K562 (cell line): ENCODE results near the gene CALD1. TPM values are rescaled to one million over a fixed set of nuclear protein-coding genes. Genes with fewer than 3 reads are reported as not detected.

Source experiments
- POLR2AphosphoS2 ChIP-seq: IDR thresholded peaks from 2 replicates; pipeline ENCODE4 v1.6.1; 2012; ENCODE audit warnings: low read length, improper control_type of control experiment
- ZNF766 ChIP-seq: fragments of 200-800 bp; sonication (Bioruptor generic); conservative IDR thresholded peaks from 2 replicates; pipeline ENCODE4 v1.6.1; 2016; ENCODE audit warnings: missing genetic modification characterization, missing compliant biosample characterization
- polyA plus RNA-seq, 8 experiments: library from polyadenylated mRNA; depleted of rRNA in 4 of 8; stranded (reverse) in 5 of 8; unstranded in 3 of 8; fragments of >200 nt; fragmentation: Nextera tagmentation in 2 of 8; fragmentation: Illumina TruSeq in 1 of 8; extraction: Ambion mirVana in 2 of 8; extraction: Trizol in 1 of 8; gene quantifications; 2 replicates each; pipeline versions ENCODE4 v1.2.1 to v1.2.3, GENCODE V29; 2011 to 2014; ENCODE audit warnings: inconsistent platforms in 1 of 8, missing spikeins in 1 of 8
- total RNA-seq, 7 experiments: library from RNA; depleted of rRNA in 6 of 7; stranded (reverse); fragments of >200 nt in 6 of 7; fragmentation: Illumina TruSeq in 2 of 7; extraction: Trizol in 2 of 7; gene quantifications; 2 replicates each; pipeline versions ENCODE4 v1.2.1 to v1.2.3, GENCODE V29; 2011 to 2021; ENCODE audit warnings: low replicate concordance in 1 of 7
- TF ChIP-seq, protein P1 (sequence below): sonication (generic); formaldehyde crosslinking; IDR thresholded peaks from 2 replicates; pipeline ENCODE4 v1.8.0; 2023; ENCODE audit warnings: mild to moderate bottlenecking, missing genetic modification reagents
- TF ChIP-seq, protein P2 (sequence below): sonication (generic); formaldehyde crosslinking; IDR thresholded peaks from 2 replicates; pipeline ENCODE4 v1.8.0; 2023; ENCODE audit warnings: missing genetic modification reagents, mild to moderate bottlenecking, borderline replicate concordance
- TF ChIP-seq, protein P3 (sequence below): fragments of 250-450 bp; sonication (Bioruptor Pico); IDR thresholded peaks from 2 replicates; pipeline ENCODE4 v1.5.0; 2022; ENCODE audit warnings: mild to moderate bottlenecking
- TF ChIP-seq, protein P4 (sequence below): fragments of 250-450 bp; sonication (Bioruptor Pico); IDR thresholded peaks from 2 replicates; pipeline ENCODE4 v1.5.0; 2020; ENCODE audit warnings: mild to moderate bottlenecking, borderline replicate concordance
- TF ChIP-seq, protein P5 (sequence below): sonication (generic); formaldehyde crosslinking; IDR thresholded peaks from 2 replicates; pipeline ENCODE4 v1.8.0; 2022; ENCODE audit warnings: mild to moderate bottlenecking, missing genetic modification reagents, borderline replicate concordance

The CALD1 gene
- total and polyA plus RNA-seq, 9 of the 15 experiments (the other 6 are each of a cell fraction or from before 2014, with no cell fraction given) = 0.40 TPM; not detected in 8

DNA sequence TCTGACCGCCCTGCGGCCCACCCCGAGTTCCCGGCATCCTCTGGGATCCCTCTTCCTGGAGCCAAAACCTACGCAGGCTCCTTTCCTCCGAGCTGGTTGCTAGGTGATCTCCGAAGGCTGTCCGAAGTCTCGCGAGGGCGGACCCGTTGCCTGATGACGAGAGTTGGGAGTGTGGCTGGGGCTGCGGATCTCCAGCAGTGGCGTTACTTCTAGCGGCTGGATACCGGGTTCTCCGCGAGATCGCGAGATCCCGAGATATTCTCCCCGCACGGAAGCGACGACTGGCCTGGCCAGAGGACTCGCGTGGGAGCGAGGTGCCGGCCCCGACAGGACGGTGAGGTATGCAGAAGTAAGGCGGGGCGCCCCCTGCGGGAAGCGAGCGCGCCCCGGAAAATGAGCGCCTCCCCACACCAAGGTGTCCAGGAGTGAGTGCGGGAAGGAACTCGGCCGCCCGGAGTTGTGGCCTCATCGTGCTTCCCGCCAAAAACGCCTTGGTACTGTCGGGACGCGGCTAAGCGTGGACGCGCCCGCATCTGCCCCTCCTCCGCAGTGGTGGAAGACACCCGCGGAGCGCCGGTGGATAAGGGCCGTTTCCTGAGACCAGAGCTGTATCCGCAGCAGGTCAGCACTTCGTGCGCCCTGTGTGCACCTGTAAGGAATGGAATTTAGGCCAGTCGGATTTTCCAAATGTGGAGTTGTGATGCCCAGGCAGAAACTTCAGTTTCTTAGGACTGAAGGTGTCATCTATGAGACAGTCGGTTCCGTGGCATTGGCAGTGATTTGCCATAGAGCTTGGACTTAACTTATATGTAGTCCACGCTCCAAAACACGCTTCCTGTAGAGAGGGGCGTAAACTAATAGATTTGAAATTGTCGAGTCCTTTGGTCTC is 207.2 kb downstream of the CALD1 start, which contains the start of gene AGBL3 (continued):
- TF ChIP-seq, protein P1, sequence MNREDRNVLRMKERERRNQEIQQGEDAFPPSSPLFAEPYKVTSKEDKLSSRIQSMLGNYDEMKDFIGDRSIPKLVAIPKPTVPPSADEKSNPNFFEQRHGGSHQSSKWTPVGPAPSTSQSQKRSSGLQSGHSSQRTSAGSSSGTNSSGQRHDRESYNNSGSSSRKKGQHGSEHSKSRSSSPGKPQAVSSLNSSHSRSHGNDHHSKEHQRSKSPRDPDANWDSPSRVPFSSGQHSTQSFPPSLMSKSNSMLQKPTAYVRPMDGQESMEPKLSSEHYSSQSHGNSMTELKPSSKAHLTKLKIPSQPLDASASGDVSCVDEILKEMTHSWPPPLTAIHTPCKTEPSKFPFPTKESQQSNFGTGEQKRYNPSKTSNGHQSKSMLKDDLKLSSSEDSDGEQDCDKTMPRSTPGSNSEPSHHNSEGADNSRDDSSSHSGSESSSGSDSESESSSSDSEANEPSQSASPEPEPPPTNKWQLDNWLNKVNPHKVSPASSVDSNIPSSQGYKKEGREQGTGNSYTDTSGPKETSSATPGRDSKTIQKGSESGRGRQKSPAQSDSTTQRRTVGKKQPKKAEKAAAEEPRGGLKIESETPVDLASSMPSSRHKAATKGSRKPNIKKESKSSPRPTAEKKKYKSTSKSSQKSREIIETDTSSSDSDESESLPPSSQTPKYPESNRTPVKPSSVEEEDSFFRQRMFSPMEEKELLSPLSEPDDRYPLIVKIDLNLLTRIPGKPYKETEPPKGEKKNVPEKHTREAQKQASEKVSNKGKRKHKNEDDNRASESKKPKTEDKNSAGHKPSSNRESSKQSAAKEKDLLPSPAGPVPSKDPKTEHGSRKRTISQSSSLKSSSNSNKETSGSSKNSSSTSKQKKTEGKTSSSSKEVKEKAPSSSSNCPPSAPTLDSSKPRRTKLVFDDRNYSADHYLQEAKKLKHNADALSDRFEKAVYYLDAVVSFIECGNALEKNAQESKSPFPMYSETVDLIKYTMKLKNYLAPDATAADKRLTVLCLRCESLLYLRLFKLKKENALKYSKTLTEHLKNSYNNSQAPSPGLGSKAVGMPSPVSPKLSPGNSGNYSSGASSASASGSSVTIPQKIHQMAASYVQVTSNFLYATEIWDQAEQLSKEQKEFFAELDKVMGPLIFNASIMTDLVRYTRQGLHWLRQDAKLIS (CRISPR knock-in tag) = peak; percentile 94; the same call in 1 of the 2 replicates
- TF ChIP-seq, protein P2, sequence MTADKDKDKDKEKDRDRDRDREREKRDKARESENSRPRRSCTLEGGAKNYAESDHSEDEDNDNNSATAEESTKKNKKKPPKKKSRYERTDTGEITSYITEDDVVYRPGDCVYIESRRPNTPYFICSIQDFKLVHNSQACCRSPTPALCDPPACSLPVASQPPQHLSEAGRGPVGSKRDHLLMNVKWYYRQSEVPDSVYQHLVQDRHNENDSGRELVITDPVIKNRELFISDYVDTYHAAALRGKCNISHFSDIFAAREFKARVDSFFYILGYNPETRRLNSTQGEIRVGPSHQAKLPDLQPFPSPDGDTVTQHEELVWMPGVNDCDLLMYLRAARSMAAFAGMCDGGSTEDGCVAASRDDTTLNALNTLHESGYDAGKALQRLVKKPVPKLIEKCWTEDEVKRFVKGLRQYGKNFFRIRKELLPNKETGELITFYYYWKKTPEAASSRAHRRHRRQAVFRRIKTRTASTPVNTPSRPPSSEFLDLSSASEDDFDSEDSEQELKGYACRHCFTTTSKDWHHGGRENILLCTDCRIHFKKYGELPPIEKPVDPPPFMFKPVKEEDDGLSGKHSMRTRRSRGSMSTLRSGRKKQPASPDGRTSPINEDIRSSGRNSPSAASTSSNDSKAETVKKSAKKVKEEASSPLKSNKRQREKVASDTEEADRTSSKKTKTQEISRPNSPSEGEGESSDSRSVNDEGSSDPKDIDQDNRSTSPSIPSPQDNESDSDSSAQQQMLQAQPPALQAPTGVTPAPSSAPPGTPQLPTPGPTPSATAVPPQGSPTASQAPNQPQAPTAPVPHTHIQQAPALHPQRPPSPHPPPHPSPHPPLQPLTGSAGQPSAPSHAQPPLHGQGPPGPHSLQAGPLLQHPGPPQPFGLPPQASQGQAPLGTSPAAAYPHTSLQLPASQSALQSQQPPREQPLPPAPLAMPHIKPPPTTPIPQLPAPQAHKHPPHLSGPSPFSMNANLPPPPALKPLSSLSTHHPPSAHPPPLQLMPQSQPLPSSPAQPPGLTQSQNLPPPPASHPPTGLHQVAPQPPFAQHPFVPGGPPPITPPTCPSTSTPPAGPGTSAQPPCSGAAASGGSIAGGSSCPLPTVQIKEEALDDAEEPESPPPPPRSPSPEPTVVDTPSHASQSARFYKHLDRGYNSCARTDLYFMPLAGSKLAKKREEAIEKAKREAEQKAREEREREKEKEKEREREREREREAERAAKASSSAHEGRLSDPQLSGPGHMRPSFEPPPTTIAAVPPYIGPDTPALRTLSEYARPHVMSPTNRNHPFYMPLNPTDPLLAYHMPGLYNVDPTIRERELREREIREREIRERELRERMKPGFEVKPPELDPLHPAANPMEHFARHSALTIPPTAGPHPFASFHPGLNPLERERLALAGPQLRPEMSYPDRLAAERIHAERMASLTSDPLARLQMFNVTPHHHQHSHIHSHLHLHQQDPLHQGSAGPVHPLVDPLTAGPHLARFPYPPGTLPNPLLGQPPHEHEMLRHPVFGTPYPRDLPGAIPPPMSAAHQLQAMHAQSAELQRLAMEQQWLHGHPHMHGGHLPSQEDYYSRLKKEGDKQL (CRISPR knock-in tag) = 0 out of 2 replicates have a peak, but pooled peaks have one; percentile 81
- TF ChIP-seq, protein P3, sequence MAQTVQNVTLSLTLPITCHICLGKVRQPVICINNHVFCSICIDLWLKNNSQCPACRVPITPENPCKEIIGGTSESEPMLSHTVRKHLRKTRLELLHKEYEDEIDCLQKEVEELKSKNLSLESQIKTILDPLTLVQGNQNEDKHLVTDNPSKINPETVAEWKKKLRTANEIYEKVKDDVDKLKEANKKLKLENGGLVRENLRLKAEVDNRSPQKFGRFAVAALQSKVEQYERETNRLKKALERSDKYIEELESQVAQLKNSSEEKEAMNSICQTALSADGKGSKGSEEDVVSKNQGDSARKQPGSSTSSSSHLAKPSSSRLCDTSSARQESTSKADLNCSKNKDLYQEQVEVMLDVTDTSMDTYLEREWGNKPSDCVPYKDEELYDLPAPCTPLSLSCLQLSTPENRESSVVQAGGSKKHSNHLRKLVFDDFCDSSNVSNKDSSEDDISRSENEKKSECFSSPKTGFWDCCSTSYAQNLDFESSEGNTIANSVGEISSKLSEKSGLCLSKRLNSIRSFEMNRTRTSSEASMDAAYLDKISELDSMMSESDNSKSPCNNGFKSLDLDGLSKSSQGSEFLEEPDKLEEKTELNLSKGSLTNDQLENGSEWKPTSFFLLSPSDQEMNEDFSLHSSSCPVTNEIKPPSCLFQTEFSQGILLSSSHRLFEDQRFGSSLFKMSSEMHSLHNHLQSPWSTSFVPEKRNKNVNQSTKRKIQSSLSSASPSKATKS (CRISPR knock-in tag) = no peak
- TF ChIP-seq POLR2AphosphoS2 (no peak), ZNF766 (CRISPR knock-in tag) (peak; percentile 61; the same call in 1 of the 2 replicates)
- TF ChIP-seq, protein P4, sequence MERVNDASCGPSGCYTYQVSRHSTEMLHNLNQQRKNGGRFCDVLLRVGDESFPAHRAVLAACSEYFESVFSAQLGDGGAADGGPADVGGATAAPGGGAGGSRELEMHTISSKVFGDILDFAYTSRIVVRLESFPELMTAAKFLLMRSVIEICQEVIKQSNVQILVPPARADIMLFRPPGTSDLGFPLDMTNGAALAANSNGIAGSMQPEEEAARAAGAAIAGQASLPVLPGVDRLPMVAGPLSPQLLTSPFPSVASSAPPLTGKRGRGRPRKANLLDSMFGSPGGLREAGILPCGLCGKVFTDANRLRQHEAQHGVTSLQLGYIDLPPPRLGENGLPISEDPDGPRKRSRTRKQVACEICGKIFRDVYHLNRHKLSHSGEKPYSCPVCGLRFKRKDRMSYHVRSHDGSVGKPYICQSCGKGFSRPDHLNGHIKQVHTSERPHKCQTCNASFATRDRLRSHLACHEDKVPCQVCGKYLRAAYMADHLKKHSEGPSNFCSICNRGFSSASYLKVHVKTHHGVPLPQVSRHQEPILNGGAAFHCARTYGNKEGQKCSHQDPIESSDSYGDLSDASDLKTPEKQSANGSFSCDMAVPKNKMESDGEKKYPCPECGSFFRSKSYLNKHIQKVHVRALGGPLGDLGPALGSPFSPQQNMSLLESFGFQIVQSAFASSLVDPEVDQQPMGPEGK (CRISPR knock-in tag) = no peak; the same call in 1 of the 2 replicates
- TF ChIP-seq, protein P5, sequence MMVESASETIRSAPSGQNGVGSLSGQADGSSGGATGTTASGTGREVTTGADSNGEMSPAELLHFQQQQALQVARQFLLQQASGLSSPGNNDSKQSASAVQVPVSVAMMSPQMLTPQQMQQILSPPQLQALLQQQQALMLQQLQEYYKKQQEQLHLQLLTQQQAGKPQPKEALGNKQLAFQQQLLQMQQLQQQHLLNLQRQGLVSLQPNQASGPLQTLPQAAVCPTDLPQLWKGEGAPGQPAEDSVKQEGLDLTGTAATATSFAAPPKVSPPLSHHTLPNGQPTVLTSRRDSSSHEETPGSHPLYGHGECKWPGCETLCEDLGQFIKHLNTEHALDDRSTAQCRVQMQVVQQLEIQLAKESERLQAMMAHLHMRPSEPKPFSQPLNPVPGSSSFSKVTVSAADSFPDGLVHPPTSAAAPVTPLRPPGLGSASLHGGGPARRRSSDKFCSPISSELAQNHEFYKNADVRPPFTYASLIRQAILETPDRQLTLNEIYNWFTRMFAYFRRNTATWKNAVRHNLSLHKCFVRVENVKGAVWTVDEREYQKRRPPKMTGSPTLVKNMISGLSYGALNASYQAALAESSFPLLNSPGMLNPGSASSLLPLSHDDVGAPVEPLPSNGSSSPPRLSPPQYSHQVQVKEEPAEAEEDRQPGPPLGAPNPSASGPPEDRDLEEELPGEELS (CRISPR knock-in tag) = no peak
